Upper lobe of left lung (tissue), 4 donors: Measurements from ENCODE around the gene TPRG1.
"Not testable (repeated sequence)": the region's sequence is repeated elsewhere in the genome, so short reads cannot be mapped to it uniquely, and the experiment has no call there.

Experiments used
- CTCF ChIP-seq, 6 experiments: fragments of 450-650 bp in 4 of 6; fragments of 200-600 bp in 2 of 6; sonication (generic) in 2 of 6; IDR thresholded peaks; one replicate each; pipeline ENCODE4 v1.5.1; 2016 to 2019; ENCODE audit warnings: antibody characterized with exemption in 6 of 6
- POLR2A ChIP-seq, 4 donors: fragments of 450-650 bp; IDR thresholded peaks; one replicate each; pipeline ENCODE4 v1.5.1; 2016 to 2017; ENCODE audit warnings: antibody characterized with exemption in 4 of 4, mild to moderate bottlenecking in 2 of 4

- not testable (repeated sequence) for TF ChIP-seq CTCF, POLR2A (IDR thresholded peaks at IDR 0.05)
Measured at GRCh38 chr3:189329630-189330029, 157.9 kb downstream of the TPRG1 start.
